ENCODE measurements around the gene TMEM233.

The TMEM233 gene

DNA sequence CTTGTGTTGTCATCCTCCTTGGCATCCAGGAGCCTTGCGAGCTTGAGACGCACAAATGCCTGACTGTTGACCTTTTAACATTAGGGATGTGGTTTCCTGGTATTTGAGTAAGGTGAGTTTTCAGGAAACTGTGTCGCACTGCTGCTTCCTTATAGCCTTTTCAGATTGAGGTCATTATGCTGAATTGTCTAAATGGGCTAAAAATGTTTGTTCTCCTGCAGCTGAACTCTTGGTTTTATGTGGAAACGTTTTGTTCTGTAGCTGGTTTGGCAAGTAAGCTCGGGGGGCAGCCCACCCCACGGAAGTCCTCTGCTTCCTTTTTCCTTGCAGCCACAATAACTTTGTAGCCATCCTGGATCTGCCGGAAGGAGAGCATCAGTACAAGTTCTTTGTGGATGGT is 80.1 kb downstream of the TMEM233 start:
- in situ Hi-C loops (cut with MboI; ENCODE audit: low pct_unique_long_range_greater_than_20kb, low sequenced_read_pairs): no loop called here
- peak; percentile 48 for DNase-seq

- no peak for DNase-seq
- in situ Hi-C loops (cut with MboI; ENCODE audit: low pct_unique_long_range_greater_than_20kb, low sequenced_read_pairs): no loop called here
Measured at GRCh38 chr12:119674560-119674959, 81.0 kb downstream of the TMEM233 start.

DNA sequence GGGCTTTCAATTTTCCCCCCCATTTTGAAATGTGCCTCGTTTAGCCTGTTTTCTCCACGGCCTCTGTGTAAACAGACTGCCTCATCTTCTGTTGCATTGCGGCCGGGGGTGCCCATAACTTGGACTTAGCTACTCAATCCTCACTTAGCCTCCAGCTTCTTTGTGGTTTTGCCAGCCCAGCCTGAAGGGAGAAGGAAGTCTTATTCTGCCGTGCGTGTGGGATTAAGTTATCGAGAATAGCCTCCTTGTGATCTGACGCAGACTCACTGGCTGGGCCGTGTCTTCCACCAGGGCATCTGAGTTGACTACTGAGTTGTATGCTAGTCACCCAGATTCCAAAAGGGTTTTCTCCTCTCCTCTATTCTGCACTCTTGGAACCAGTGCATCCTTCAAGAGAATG is 82.4 kb downstream of the TMEM233 start:
- in situ Hi-C loops (cut with MboI; ENCODE audit: low pct_unique_long_range_greater_than_20kb, low sequenced_read_pairs): no loop called here
- peak; percentile 26 for DNase-seq

DNA sequence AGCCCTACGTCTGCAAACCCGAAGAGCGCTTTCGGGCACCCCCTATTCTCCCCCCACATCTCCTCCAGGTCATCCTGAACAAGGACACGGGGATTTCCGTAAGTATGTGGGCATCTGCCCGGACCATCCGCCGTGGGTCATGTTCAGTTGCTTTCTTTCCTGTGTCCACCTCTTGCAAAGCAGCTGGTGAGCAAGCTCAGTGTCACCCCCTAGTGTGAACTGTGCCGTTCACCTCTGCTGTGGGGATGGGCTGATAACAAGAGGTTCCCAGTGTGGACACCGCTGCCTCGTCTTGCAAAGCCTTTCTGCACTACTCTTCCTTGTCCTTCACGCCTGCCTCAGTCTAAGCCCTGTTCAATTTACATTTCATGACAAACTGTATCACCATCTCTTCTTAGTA is 83.0 kb downstream of the TMEM233 start:
- DNase-seq: no peak
- in situ Hi-C loops (cut with MboI; ENCODE audit: low pct_unique_long_range_greater_than_20kb, low sequenced_read_pairs): no loop called here

DNA sequence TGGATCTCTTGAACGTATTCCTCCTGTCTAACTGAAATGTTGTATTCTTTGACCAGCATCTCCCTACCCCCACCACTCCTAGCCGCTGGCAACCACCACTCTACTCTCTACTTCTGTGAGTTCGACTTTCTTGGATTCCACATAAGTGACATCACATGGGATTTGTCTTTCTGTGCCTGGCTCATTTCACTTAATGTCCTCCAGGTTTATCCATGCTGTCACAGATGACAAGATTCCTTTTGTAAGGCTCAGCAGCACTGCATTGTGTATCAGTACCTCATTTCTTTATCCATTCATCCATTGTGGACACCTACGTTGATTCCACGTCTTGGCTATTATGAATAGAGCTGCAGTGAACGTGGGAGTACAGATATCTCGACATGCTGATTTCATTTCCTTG is 84.9 kb downstream of the TMEM233 start:
- in situ Hi-C loops (cut with MboI; ENCODE audit: low pct_unique_long_range_greater_than_20kb, low sequenced_read_pairs): no loop called here
- no peak for DNase-seq

DNA sequence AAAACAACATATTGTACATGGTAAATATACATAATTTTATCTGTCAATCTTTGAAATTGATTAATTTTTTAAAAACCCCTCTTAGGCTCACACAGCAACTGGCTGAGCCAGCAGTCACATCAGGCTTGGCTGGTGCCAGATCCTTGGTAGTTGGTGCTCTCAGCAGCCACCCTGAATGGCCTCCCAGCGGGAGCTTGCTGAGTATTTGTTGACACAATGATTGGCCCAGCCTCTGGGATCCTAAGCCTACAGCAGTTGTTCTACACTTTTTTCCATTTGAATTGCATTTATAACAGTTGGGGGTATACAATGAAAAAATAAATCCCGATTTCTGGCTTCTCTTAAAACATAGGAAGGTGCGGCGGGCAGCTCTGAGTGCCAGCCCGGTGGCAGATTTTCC is 85.5 kb downstream of the TMEM233 start:
- in situ Hi-C loops (cut with MboI; ENCODE audit: low pct_unique_long_range_greater_than_20kb, low sequenced_read_pairs): no loop called here
- DNase-seq: no peak

DNA sequence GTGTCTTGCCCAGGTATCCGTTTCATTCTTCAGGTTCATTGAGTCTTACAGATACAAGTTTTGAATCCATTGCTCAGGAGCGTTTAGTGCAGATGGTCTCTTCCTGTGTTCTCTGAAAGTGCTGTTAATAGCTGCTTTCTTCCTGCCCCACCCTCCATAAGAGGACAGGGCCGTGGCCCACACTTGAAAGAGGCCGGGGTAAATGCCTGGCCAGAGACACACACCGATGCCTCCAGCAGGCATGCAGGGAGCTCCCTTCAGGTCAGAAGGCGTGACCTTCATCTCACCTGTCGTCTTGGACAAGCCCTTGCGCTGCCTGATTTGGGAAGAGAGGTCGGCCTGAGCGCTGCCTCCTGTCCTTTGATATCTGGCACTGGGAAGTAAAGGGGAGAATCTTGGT is 85.9 kb downstream of the TMEM233 start:
- in situ Hi-C loops (cut with MboI; ENCODE audit: low pct_unique_long_range_greater_than_20kb, low sequenced_read_pairs): no loop called here
- DNase-seq: no peak

DNA sequence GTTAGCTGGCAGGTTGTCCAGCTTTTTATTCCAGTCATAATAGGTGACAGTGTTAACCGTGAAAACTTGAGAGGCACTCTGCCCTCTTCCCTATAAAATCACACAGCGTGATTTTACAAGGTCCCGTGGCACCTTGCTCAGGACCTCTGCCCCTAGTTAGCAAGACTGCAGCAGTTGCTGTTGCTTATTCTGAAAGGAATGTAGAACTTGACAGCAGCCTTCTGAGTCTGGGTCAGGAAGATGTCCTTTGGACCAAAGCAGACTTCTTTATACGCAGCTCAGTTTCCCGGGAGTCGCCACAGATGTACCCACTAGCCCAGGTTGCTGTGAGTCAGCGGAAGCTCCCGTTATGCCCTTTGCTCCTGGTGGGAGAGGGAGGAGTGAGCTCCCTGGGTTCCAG is 87.5 kb downstream of the TMEM233 start:
- DNase-seq: no peak
- in situ Hi-C loops (cut with MboI; ENCODE audit: low pct_unique_long_range_greater_than_20kb, low sequenced_read_pairs): no loop called here

DNA sequence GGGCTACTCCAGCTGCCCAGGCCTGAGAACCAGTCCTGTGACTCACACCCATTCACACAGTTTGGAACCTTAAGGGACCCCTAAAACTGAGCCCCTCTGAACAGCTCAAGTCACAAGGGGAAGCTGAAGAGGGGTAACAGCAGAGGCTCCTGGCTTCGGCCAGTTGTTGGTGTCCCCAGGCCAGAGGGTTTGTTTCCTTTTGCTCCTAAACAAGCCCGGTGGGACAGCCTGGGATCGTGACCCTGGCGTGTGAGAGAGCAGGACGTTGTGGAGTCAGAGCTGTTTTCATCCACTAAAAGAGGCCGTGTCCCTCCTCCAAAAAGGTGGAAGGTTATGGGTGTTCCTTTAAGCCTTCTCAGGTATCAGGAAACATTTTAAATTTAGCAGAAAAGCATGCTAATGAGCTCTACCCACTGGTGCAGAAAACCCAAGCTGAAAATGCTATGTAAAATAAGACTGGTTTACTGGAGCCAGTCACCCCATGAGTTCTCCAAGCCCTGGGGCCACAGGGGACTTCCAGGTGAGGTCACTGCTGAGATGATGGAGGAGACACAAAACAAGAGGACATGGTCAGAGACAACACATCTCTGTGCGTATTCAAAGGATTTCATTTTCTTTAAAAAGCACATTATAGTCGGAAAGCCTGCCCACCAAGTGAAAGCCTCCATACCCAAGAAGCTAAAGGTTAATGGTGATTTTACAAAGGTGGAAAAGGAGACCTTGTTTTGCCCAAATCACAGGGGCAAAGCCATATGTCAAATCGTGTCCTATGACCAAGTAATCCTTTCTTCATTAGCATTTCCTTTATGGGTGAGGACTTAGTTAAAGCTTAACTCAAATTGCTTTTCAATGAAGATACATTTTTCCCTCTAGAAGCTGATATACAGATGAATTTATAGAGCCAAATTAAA is 88.4 kb downstream of the TMEM233 start:
- no peak for DNase-seq

GRCh38 chr12:119682639-119683252 is 89.2 kb downstream of the TMEM233 start:
- in situ Hi-C loops (cut with MboI; ENCODE audit: low pct_unique_long_range_greater_than_20kb, low sequenced_read_pairs): no loop called here
- peak; percentile 37 for DNase-seq

More for the DNA sequence above, 88.4 kb downstream of the TMEM233 start:
- in situ Hi-C loops (cut with MboI; ENCODE audit: low pct_unique_long_range_greater_than_20kb, low sequenced_read_pairs): no loop called here

GRCh38 chr12:119683413-119683812 is 89.8 kb downstream of the TMEM233 start:
- in situ Hi-C loops (cut with MboI; ENCODE audit: low pct_unique_long_range_greater_than_20kb, low sequenced_read_pairs): no loop called here

DNA sequence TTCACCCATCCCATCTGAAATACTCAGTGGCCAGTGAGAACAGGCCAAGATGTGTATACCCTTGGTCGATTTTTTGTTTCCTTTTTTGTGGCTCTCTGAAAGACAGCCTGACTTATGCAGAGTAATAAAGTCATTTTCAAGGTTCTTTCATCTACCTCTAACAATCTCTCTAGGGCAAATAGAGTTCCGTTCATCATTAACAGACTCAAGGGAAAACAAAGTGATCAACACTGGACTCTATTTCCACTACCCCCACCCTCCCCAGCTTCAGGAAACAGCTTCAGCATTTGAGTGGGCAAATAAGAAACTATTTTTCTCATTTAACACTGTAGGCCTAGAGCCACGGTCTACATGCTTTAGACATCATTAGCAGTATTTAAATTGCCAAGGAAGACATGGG is 90.2 kb downstream of the TMEM233 start:
- no peak for DNase-seq
- in situ Hi-C loops (cut with MboI; ENCODE audit: low pct_unique_long_range_greater_than_20kb, low sequenced_read_pairs): no loop called here

More at GRCh38 chr12:119683413-119683812, 89.8 kb downstream of the TMEM233 start:
- no peak for DNase-seq

GRCh38 chr12:119684711-119685369 is 91.3 kb downstream of the TMEM233 start:
- DNase-seq: no peak
- in situ Hi-C loops (cut with MboI; ENCODE audit: low pct_unique_long_range_greater_than_20kb, low sequenced_read_pairs): no loop called here

DNA sequence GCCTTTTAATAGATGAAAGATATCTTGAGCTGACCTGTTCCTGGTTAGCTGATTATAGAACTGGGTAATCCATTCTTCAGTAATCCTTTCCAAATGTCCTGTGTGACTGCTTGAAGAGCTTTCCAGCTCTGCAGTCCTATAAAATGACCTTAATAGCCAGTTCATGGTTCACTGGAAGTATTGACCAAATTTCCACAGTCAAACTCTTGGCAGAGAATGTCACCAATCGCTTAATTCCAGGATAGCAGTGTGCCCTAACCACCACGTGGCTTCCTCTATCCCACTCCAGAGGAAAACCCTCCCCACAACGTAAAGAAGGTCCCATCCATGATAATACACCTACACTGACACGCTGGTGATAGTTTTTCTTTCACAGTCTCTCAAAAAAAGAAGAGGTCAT is 91.8 kb downstream of the TMEM233 start:
- DNase-seq: no peak

DNA sequence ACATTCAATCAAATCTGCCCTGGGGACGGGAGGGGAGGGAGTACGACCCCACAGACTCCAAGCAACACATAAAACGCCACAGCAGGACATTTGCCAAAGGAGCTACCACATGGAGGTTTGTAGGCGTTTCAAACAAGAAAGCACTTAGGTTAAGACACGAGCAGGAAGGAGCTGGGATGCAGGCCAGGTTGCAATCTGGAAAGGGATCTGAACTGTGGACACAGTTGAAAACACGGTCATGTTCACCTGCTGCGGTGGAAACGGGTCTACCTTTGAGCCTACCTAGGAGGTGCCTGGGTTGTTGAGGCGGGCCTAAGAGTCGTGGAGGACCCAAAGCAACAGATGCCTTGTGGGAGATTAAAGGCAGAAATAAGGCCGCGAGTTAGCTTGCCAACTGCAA is 92.8 kb downstream of the TMEM233 start:
- in situ Hi-C loops (cut with MboI; ENCODE audit: low pct_unique_long_range_greater_than_20kb, low sequenced_read_pairs): no loop called here
- no peak for DNase-seq

More for the DNA sequence above, 91.8 kb downstream of the TMEM233 start:
- in situ Hi-C loops (cut with MboI; ENCODE audit: low pct_unique_long_range_greater_than_20kb, low sequenced_read_pairs): no loop called here

- no peak for DNase-seq
- in situ Hi-C loops (cut with MboI; ENCODE audit: low pct_unique_long_range_greater_than_20kb, low sequenced_read_pairs): no loop called here
Measured at GRCh38 chr12:119686776-119687175, 93.2 kb downstream of the TMEM233 start.

DNA sequence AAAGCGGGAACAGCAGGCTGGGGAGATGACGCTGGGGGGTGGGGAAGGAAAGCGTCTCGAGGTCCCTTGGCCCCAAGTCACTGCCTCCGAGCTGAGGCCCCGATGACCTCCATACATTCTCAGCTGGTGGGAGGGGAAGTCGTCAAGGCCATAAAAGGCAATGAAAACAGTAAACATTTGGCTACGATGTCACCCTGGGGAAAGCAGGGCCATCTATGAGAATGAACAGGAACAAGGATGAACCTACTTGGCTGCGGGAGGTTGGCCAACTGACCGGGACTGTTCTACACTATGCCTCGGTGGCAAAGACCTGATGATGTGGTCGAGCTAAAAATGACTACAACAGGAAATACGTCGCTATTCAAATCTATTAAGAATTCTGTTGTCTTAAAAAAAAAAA is 93.8 kb downstream of the TMEM233 start:
- in situ Hi-C loops (cut with MboI; ENCODE audit: low pct_unique_long_range_greater_than_20kb, low sequenced_read_pairs): no loop called here
- no peak for DNase-seq

DNA sequence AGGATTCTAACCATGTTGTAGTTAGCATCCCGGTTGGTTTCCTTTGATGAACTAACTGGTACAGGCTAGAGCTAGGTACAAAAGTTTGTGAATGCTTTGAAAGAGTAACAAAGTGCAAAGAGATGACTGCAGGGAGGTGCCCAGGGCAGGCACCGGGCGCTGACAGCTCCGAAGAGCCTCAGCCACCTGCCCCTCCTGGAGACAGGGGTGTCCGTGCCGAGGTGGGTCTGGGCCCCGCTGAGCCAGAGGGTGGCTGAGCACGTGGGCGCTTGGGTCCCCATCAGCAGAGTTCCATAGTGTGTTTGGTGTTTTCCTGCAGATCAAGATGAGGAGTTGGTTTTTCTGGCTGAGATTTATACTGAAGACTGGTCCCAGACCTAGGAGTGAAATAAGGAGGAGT is 94.3 kb downstream of the TMEM233 start:
- in situ Hi-C loops (cut with MboI; ENCODE audit: low pct_unique_long_range_greater_than_20kb, low sequenced_read_pairs): no loop called here

GRCh38 chr12:119689935-119690500 is 96.4 kb downstream of the TMEM233 start:
- no peak for DNase-seq
- in situ Hi-C loops (cut with MboI; ENCODE audit: low pct_unique_long_range_greater_than_20kb, low sequenced_read_pairs): no loop called here

More for the DNA sequence above, 94.3 kb downstream of the TMEM233 start:
- no peak for DNase-seq
